GOT3 (cell line): ENCODE data around the gene CCDC178.
"Not testable (repeated sequence)": the region's sequence is repeated elsewhere in the genome, so short reads cannot be mapped to it uniquely, and the experiment has no call there.

Experiments
- DNase-seq: peaks from one replicate; lab custom pipeline; 2025; ENCODE audit warnings: mixed read lengths; lab: John Stamatoyannopoulos, UW

The CCDC178 gene

DNA sequence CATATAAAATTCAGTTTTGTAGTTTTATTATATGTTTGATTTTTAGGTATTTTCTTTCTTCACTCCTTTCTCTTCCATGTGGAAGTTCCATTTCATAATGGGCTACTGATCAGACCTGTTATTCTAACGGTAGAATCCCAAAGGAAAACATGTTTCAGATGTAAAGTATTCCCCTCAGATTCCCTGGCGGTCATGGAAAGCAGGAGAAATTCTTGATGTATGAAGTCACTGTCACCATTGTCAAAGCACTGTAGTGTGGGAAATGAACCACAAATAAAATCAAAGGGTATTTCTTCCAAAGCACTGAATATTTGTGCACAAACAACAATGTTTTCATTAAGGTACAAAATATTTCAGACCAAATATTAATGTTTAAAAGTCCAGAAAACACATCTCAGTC, 430.4 kb downstream of the CCDC178 start:
- DNase-seq, result no peak

DNA sequence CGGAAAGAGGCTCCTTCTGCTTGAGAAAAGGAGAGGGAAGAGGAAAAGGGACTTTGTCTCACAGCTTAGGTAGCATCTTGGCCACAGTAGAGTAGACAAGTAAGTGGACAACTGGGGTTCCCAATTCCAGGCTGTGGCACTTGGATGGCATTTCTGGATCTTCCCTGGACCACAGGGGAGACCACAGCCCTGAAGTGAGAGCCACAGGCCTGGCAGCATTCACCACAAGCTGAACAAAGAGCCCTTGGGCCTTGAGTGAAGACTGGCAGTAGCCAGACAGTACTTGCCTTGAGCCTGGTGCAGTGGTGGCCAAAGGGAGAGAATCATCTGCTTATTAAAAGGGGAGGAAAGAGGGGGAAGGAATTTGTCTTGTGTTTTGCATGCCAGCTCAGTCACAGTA, 441.6 kb downstream of the CCDC178 start:
- no peak for DNase-seq

DNA sequence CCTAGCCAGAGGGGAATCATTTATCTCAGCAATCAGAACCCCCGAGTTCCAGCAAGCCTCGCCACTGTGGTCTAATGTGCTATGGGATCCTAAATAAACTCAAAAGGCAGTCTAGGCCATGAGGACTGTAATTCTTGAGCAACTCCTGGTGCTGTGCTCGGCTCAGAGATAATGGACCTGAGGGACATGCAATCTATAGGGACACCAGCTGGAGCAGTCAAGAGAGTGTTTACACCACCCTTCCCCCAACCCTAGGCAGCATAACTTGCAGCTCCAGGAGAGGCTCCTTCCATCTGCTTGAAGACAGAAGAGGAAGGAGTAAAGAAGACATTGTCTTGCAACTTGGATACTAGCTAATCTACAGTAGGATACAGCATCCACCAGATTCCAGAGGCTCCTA, 442.2 kb downstream of the CCDC178 start:
- no peak for DNase-seq

DNA sequence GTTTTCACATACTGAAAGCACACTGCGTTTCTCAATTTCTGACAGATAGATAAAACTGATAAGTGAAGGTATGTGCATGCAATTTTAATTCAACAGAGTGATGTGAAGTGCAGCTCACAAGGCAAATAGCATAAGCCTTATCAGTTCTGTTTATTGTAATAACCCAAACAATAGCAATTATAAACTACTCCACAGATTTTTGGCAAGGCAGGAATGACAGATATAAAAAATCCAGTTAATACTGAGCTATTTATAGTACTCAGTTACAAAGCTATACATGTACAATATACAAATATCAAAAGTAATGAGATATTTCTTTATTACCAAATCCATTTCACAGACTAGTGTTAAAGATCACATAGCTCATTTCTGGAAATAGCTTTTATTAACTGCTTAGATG, 456.8 kb downstream of the CCDC178 start:
- no peak for DNase-seq

DNA sequence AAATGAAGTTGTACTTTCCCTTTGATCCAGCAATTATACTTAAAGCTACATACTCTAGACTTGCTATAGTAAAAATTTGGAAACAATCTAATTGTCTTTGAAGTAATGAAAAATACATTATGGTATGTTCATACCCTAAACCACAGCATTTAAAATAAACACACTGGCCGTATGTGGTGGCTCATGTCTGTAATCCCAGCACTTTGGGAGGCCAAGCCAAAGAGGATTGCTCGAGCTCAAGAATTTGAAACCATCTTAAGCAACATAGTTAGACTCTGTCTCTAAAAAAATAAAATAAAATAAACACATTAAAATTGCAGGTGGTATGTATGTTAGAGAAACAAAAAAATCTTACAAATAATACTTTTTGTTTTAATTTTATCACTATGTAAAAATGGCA, 459.6 kb downstream of the CCDC178 start:
- no peak for DNase-seq

DNA sequence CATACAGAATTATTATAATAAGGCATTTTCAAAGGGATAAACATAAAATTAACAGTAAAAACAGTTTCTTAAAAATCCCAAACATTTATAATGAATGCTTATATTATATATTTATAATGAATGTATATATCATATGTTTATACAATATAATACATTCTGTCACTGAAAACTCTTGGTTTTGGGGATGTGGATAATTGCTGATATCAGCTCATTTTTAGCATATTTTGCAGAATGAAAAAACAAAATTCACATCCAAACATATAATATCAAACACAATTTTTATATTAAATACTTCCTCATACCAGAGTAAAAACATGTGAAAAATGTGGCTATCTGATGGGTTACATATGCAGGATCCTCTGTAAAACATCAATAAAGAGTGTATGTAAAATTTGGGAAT, 465.0 kb downstream of the CCDC178 start:
- no peak for DNase-seq

DNA sequence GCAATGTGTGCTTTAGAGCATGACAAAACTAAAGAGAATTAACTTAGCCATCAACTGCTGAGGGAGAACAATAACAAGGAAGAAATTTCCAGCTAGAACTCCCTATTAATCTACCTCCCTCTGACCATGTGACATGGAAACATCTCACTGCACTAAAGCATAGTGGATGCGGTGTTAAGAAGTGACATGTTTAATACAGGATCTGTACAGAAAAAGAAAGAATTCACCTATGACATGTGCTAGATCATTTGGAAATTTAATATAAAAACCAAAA, 465.4 kb downstream of the CCDC178 start:
- DNase-seq, result no peak

DNA sequence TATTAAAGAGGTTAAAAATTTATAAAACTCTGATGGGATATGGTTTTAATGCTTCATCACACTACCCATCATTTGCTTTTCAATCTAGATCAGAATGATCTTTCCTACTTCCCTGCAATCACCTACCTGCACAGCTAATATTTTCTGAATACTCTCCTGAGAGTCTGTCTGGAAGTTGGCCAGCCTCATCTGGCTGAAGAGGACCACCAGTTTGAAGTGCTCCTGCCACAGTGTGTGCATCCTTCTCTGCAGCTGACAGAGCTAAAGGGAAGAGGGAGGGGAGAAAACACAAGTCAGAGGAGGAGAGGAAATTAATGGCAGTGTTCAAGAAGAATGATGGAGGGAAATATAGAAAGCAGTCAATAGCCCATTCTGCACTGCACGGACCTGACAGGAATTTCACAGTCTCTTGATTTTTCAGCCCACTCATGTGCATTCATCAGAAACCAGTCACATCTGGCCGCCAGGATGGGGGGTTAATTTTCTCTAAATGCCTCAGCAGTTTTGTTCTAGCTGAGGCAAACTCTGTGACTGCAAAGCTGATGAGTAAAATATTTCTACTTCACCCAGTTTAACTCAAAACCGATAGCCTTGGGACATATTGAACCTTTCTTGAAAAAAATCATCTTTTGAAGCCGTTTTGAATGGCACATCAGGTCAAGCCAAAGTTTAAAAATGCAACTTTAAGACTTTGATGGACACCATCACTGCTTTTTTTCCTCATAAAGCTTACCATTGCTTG, 465.9 kb downstream of the CCDC178 start:
- DNase-seq, result no peak

DNA sequence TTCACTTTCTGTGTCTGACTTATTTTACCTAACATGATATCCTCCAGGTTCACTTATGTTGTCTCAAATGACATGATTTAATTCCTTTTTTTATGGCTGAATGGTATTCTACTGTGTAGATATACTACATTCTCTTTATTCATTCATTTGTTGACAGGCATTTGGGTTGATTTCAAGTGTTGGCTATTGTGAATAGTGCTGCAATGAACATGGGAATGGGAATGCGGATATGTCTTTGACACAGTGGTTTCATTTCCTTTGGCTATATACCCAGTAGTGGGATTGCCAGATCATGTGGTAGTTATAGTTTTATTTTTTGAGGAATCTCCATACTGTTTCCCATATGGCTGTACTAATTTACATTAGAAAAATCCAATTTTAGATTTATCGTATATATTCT, 472.3 kb downstream of the CCDC178 start:
- DNase-seq, result no peak

DNA sequence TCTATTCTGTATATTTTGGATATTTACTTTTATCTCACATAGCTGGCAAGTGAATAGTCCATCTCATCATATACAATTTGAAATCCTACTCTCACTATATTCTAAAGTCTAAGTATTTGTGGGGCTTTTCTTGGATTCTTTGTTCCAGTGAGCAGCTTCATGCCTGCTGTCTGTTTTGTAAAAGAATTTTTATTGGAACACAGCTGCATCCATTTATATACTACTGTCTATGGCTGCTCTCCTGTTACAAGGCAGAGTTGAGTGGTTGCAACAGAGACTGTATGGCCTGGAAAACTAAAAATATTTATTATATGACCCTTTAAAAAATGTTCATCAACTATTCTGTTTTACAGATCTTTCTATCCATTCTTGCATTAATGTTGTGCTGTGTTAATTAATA, 474.4 kb downstream of the CCDC178 start:
- DNase-seq, result no peak

DNA sequence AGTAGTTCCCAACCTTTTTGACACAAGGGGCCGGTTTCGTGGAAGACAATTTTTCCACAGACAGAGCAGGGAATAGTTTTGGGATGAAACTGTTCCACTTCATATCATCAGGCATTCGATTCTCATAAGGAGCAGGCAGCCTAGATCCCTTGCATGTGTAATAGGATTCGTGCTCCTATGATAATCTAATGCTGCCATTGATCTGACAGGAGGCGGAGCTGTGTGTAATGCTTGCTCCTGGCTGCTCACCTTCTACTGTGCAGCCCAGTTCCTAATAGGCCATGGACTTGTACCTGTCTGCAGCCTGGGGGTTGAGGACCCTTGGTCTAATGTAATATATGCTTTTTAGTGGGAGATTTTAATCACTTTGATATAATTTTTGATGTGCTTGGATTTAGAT, 479.0 kb downstream of the CCDC178 start:
- DNase-seq, result no peak

DNA sequence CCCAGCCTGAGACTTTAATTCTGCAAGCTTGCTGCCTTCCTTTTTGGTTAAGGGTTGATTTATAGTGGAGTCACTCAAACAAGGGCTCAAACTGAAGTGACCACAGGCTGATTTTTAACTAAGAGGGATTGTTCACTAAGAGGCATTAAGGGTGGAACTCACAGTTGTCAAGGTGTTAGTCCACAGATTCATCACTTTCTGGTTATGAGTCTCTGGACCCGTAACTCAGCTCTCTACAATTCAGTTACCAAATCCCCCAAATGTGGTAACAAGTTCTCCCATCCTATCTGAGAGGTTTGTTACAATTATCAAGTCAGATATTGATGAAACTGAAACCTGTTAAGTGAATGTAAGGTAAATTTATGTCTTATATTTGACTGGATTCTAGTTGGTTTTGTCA, 481.8 kb downstream of the CCDC178 start:
- DNase-seq, result no peak

DNA sequence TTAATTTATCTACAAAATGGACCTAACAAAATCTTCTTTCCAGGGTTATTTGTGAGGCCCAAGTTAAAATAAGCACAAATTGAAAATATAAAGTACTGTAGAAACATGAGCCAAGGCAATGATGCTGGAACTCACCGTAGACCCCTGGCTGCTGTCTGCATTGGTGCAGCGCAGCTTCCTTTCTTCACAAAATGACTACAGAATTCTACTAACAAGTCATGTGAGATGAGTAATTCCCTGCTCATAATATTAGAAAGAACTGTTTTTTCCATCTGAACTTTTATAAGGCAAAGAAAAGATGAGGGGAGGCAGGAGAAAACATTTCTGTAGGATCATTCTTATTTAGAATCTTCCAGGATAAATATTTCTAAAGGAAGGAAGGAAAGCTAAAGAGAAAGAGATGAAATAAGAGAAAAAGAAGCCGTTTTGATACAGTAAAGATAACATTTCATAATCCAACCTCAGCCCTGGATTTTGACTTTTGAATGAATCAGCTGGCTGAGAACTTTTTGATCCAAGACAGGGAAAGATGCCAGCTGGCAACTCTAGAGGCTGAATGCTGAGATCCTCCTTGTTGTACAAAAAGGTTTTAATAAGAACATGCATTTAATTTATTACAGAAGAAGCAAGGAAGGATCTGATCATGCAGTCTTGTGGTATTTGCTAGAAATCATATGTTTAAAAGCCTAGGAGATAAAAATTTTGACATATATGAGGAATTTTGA, 483.8 kb downstream of the CCDC178 start:
- no peak for DNase-seq

DNA sequence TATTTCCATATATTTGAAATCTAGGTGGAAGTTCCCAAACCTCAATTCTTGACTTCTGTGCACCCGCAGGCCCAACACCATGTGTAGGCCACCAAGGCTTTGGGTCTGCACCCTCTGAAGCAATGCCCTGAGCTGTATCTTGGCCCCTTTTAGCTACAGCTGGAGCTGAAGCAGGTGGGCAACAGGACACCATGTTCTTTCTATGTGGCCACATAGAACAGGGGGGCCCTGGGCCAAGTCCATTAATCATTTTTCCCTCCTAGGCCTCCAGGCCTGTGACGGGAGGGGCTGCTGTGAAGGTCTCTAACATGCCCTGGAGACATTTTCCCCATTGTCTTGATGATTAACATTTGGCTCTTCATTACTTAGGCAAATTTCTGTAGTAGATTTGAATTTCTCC, 488.2 kb downstream of the CCDC178 start:
- DNase-seq, result not testable (repeated sequence)

DNA sequence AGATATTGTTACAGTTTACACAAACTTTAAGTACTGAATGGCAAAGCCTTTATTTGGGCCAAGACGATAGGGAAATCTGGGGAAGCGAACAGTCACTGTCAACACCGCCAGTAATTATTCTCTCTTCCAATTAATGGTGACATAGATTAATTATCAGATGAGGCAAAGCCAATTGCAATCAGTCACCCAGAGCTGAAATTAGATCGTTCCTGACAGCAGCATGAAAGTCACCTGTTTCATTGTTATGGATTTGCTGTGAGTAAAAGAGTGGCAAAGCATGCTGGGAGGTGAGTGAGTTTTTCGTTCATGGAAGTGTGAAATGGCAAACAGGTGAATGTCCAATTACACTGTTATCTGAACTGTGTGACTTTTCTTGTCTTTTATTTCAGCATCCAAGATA, 502.9 kb downstream of the CCDC178 start:
- no peak for DNase-seq

DNA sequence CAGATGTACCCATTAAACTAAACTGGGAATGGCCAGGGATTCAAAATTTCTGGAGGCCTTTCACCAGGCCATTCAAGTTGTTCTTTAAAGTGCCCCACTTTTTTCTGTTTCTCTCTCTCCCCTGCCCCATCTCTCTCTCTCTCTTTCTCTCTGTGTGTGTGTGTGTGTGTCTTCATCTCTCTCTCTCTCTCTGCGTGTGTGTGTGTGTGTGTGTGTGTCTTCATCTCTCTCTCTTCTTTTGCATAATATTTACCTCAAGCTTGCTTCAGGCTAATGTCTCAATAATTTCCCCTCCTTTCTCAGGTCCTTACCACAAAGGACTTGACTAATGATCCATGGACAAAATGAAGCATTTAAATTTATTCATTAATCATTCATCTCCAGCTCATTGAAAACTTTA, 503.5 kb downstream of the CCDC178 start:
- DNase-seq, result no peak

DNA sequence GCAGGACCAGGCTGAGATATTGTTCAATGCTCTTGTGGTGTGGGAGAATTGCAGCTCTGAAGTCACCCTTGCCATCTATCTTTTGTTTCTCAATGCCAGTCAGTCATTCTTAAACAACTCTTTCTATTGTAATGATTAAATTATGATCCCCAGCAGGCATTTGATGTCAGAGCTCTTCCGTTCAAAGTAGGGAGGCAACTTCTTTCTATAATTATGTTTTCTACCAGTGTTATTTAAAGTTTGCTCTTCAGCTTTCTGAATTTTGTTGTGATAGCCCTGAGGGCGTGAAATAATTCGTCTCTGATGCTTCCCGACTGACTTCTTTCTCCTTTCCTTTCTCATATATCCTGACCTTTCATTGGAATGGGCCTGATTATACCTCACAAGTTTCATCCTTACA, 506.3 kb downstream of the CCDC178 start:
- DNase-seq, result no peak

DNA sequence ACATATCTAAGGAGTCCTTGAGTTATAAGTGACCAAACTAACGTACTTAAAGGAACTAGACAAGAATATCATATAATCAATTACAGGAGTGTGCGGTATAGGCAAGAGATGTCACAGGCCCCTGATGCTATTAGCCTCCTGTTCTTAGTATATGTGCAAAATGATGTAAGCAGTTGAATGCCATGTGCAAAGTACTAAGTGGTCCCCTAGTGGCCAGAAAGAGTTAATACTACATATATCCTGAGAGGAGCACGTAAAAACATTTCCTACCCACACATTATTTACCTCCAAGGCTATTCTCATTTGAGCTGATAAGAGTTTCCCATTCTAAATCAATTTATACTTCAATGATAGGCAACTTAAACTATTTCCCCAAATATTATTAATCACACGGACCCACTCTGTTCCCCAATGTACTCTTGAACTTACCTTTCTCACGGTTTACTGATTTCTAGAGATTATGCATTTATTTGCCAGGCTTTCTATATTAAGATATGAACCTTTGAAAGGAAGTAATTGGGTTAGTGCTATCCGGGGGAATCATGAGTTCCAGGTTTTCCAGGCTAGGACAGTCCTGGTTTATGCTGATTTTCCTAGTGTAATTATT, 509.7 kb downstream of the CCDC178 start:
- DNase-seq, result no peak

DNA sequence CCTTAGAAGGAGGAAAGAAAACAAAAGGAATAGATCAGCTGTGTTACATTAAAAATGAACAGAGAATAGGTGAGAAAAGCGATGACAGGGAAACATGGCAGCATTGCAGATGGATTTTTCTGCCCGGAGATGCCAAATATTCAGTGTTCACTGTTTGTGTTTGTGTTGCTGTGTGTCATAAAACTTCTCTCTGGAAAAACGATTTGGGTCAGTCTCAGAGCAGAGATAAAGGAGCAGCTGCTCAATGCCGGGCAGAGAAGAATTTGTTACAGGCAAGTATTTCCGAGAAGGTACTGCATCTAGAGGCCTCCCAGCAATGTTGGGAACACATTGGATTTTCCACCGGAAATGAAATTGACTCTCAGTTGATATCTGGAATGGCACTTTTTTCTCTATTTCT, 511.3 kb downstream of the CCDC178 start:
- no peak for DNase-seq

DNA sequence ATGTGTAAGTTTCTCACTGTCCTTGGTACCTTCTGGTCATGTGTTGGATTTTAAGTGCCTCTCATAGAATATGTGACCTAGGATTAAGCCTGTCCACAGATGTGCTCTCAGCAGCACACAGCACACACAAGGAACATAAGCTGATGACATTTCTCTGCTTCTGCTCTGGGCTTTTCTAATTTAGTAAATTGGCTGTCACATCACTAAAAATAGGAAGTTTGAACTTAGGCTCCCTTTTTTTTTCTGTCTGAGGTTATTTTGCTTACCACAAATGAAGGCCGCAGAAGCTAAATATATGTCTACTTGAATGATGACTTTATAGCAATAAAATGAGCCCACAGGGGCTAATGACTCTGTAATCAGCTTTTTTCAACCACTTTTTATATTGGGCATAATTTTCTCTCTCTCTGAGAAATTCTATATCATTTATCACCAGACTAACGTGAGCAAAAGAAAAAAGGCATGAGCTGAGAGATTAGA, 517.5 kb downstream of the CCDC178 start:
- no peak for DNase-seq

DNA sequence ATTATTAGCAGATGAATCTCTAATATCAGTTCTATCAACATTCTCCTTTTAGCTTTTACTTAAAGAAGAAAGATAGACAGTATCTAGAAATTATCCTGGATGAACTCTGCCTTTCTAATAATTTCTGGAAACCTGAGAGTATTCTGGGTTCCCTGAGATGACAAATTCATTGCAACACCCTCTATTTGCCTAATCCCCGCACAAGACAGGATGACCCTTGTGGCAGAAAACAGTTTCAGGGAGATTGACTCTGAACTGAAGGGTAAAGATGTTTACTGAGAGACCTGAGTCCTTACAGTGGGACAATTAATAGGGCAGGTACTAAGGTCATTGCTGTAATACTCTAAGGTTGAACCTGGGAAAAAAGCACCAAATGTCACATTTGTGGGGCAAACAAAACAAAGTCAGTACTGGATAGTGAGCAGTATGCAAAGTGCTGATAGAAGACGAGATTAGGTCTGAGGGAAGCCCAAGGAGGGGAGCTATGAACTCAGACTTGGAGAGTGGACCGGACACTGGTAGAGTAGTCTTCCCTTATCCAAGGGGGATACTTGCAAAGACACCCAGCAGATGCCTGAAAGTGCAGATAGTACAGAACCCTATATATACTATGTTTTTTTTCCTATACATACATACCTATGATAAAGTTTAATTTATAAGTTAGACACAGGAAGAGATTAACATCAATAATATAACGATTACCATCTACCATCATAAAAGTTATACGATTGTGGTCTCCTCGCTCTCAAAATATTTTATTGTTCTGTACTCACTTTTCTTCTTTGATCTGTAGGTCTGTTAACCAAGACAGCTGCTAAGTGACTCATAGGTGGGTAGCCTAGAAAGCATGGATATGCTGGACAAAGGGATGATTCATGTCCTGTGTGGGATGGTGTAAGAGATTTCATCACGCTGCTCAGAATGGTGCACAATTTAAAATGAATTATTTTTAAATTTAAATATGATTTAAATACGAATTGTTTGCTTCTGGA, 519.4 kb downstream of the CCDC178 start:
- DNase-seq, result no peak

DNA sequence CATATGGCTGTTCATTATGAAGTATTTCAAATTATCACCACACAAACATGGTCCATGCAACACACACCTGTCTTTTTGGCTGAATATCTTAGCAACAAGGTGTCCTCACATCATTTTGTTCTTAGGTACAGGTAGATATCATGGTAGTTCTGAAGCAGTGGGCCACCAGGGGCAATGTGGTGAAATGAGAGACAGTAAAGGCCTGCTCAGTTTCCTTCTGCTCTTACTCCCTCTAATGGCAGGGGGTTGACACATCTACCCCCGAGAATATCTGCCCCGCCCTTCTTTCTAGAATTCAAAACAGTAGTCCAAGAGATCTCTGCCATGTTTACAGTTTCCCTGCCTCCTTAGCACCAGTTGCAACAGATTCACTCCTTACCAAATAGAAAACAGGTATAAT, 520.7 kb downstream of the CCDC178 start:
- no peak for DNase-seq
